NCI-H510A treated with DMSO at 0.1 percent for 48 hours (cell line): ENCODE measurements around the gene SOX9.

Source experiments
- DNase-seq: peaks from one replicate; lab custom pipeline; 2025; lab: John Stamatoyannopoulos, UW

The SOX9 gene

GRCh38 chr17:72162569-72162968, 41.7 kb downstream of the SOX9 start:
- no peak for DNase-seq

DNA sequence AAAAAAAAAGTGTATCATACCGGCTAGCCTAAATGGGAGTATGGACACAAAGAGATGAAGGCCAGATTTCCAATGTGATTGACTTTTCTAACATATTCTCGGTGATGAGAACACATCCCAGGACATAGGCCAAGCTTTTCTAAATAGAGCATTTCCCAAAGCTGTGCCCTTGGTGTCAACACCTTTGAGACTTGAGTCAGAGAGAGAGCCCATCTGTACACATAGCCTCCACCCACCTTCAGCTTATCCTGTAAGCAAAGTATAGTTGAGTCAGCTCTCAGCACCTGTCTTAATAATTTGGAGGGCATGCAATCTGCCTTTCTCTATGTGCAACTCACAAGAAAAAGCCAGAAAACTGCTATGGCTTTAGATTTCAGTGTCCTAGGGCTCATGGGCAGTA, 42.7 kb downstream of the SOX9 start:
- no peak for DNase-seq

DNA sequence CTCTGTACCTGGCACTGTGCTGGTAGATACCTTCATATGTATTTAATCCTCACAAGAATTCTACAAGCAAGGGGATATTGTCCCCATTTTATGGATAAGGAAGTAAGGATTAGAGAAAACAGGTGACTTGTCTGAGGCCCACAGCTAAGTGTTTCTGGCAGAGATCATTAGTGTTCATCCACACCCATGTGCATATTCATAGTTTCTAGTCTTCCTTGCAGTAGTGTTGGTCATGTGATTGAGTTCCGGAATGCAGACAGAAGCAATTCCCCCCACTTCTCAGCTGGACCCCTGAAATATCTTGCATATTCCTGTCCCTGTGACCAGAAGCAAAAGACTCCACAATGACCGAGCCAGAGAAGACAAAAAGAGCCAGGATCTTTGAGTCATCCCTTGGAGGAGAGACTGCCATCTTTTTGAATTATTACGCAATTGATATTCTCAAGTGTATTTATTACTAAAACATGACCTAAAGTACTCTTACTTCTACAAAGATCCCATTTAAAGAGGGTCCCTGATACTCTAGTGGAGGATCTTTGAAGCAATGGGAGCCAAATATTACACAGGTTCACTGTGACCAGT, 43.4 kb downstream of the SOX9 start:
- no peak for DNase-seq

DNA sequence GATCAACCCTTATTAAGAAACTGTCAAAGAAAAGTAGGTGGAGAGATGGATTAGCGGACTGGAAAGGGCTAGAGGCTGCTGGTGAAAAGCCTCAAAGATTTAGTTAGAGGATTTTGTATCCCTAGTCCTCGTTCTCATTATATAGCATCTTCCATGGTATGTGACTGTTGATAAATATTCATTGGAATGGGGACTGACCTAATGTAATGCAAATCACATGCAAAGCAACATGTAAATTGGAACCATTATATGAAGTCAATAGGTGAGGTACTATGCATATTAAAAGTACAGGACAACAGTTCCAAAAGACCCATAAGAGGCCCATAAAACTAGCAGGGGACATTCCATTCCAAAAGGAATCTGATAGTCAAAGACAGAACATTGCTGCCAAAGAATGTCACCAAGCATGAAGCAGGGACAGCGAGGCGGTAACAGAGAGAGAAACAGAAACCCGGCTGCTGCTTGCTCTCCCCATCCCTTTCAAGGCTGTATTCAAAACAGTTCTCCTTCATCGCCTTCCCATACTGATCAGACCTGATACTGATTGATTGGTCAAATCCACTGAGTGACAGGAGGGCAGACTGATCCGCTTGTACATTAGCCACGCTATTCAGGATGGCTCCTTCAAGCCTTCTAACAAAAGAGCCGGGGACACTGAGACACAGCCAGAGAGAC, 44.5 kb downstream of the SOX9 start:
- DNase-seq = no peak

- DNase-seq = no peak
Observed at GRCh38 chr17:72165867-72166439, 45.1 kb downstream of the SOX9 start.

GRCh38 chr17:72167593-72167992, 46.8 kb downstream of the SOX9 start:
- DNase-seq = no peak

GRCh38 chr17:72169823-72170222, 49.0 kb downstream of the SOX9 start:
- DNase-seq = no peak

DNA sequence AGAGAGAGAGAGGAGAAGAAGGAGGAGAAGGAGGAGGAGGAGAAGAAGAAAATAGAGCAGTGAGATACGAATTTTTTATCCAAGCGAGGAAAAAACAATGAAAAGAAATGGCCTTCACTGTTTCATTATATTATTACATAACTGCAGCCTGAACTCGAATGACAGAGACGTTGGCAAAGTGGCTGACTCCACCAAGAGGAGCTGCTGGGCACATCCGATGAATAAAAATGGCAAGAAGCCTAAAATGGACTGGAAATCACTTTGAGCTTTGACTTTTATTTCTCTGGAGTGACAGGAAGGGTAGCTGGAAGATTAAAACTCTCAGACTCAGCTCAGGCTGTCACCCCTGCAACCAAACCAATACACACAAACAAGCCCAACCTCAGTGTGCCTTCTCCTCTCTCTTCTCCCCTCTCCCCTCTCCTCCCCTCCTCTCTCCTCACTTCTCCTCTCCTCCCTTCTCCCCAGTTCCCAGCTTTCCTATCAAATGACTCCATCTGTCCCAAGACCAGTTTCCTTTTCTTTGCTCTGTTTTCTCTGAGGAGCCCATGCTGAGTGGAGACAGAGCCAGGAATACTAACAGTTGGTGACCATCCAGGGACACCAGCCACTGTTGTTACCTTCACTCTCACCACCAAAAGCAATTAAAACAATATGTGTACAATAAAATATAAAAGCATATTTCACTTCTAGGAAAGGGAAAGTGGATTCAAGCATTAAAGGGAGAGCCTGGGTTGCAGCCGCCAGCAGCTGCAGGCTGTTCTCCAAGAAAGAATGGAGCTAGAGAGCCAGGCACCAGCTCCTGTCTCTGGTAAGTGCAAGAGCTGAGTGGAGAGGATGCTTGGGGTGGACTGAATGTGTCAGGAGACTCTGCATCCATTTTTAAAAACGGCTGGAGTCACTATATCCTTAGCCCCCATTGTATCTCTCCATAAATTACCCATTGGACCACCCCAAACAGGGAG, 51.2 kb downstream of the SOX9 start:
- DNase-seq = no peak

GRCh38 chr17:72173499-72174116, 52.8 kb downstream of the SOX9 start:
- DNase-seq = peak; percentile 87

- DNase-seq = no peak
Observed at GRCh38 chr17:72175263-72175662, 54.4 kb downstream of the SOX9 start.
